ENCODE measurements around the gene HOXA5.

HOXA5 gene

DNA sequence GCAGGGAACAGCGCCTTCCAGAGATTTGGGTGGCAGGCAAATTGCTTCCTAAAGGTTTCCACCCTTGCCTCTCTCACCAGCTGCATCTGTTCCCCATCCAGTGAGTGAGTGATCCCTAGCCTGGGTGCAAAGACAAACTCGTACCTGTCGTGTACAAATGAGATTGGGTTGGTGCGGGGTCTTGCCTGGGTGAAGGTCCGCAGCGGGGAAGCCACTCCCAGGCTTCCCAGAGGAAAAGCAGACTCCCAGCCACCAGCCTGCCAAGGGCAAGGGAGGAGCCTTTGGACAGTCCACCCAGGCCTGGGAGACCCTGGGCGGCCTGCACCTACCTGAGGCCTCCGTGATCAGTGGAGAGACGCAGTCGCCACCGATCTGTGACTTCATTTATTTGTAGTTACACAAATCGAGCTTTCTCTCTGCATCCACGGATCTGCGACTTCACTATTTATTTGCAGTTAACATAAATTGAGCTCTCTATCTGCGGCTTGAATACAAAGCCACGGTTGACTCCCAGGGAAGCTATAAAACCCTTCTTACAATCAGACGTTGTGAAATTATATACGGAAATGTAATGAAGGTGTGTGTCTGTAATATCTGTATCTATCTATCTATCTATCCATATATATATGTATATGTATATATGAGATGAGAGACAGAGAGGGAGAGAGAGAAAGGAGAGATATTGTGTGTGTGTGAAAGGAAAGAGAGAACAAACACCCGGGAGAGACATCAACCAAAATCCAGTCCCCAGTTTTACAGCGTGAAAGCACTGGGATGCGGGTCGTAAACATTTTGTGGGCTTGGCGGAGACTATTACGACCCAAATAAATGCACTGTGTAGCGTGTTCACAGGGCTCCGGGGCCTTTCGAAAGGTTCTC, 16.0 kb upstream of the HOXA5 start:
- no peak for DNase-seq

DNA sequence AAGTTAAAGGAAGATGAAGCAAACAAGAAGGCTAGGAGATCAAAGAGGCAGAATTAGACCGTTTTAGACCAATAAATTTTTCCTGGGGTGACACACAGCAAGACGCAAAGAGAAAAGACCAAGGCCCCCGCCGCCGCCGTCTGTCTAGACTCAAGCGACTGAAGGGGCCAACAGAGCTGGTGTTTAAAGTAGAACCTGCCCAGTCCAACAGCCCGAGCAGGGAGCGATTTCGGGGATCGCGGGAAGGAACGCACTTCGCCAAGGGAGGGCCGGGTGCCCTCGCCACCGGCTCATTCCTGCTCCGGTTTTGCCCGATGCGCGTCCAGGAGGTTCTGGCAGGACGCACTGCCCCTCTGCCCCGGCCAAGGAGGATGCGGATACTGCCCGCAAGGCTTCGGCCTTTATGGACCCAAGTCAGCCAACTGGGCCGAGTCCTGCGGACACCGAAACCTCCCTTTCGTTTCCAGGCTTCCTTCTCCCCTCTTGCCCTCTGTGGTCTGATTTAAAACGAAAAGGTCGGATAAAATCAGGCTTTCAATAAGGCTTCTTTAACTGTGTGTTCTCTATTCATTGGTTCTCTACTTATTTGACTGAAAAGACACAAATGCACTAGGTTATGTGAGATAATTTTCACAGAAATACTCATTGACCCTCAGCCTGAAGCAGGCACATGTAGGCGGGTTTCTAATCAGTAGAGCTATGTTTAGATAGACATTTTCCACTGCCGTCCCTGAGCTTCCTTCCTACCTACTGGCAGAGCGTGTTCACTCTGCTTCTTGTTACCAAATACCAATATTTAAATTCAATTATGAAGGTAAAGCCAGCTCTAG, 15.2 kb upstream of the HOXA5 start:
- DNase-seq, result no peak

DNA sequence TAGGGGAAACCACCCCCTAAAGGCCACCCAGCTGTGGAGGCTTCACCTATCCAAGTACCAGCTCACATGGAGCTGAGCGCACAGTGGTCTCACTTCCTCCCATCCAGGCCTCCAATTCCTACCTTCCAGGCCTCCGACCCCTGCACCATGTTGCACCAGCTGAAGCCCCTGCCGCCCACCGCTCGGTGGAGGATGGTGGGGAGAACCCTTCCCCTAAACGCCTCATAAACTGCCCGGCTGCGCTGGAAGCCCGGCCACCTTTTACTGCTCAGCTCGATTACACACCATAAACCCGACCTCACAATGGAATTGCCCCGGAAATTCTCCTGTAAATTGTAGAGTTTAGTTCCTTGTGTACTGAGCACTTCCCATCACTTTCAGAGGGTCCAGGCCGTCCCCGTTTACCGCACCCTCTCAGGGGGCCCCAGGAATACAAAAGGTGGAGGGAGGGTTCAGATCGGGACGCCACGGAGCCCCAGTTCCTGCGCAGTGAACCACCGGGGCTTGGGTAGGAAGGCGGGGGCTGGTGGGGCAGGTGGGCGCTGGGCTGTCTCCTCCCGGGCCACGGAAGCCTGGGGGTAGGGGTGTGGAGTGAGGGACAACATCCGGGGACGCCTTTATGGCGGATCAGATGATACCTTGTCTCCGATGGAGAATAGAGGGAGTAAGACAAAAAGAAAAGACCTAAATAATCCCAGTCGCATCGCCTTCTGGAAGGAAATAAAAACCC, 14.4 kb upstream of the HOXA5 start:
- no peak for DNase-seq

DNA sequence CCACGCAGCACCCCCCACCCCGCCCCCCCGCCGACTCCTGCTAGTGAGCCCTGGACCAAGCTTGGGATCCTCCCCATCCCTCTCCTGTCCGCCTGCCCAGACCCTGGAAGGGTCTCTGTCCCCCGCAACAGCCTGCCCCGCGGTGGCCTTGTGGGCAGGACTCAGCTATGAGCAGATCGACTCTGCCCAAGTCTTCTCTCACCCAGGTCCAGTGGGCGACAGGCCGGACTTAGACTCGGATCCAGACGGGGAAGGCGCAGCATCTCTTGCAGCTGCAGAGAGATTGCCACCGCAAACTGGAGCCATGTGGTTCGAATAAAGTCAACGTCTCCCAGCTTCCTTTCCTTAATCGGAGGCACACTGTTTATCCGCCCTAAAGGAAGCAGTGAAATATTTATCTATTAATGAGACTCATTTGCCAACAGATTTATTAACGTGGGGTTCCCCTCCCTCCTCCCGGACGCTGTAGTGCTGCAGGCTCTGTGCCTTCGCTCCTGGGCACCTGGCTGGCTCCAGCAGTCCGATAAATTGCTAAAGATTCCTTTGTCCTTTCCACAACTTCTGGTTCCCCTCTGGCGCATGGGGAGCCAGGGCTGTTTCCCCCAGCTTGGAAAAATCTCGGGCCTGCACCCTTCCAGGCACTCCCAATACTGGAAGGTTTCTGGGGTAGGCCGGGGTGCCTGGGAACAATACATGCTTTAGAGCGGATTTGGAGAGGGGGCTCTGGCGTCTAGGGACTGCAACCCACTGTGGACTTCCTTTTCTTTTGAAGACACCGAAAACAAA, 13.6 kb upstream of the HOXA5 start:
- DNase-seq, result no peak

DNA sequence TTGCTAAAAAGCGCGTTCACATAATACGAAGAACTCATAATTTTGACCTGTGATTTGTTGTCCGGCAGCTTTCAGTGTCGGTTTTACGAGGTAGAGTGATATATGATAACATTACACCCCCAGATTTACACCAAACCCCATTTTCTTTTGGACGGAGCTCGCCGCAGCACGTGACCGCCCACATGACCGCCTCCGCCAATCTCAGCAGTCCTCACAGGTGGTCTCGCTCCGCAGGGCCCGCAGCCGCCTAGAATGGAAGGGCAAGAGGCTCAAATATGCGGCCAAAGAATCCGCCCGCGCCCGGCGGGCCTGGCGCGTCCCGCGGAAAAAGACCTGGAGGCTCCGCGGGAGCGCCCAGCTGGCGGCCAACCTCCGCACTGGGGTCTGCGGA, 13.0 kb upstream of the HOXA5 start, which contains the start of gene HOXA7:
Gene HOXA7 (minus strand): TSS at position 168 of the 391 bp plus-strand sequence. CDS start 130 bp downstream, at position 38.
- peak; percentile 82 for DNase-seq

DNA sequence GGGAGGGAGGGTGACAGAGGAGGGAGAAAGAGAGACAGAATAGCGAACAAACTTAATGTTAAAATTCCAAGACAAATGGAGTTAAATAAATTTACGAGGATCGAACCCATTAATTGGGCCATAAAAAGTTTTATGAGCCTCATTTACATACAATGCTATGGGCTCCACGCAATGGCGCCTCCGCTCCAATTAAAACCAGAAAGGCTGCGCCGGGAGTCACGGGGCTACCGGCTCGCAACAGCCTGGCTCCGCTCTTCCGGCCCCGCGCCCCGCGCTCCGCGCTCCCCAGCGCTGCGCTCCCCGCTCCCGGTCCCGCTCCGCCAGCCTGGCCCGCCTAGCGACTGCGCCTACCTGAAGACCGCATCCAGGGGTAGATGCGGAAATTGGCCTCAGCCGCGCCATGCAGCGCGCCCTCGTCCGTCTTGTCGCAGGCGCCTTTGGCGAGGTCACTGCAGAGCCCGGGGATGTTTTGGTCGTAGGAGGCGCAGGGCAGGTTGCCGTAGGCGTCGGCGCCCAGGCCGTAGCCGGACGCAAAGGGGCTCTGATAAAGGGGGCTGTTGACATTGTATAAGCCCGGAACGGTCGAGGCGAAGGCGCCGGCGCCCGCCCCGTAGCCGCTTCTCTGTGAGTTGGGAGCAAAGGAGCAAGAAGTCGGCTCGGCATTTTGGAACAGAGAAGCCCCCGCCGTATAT, 12.5 kb upstream of the HOXA5 start:
- no peak for DNase-seq

DNA sequence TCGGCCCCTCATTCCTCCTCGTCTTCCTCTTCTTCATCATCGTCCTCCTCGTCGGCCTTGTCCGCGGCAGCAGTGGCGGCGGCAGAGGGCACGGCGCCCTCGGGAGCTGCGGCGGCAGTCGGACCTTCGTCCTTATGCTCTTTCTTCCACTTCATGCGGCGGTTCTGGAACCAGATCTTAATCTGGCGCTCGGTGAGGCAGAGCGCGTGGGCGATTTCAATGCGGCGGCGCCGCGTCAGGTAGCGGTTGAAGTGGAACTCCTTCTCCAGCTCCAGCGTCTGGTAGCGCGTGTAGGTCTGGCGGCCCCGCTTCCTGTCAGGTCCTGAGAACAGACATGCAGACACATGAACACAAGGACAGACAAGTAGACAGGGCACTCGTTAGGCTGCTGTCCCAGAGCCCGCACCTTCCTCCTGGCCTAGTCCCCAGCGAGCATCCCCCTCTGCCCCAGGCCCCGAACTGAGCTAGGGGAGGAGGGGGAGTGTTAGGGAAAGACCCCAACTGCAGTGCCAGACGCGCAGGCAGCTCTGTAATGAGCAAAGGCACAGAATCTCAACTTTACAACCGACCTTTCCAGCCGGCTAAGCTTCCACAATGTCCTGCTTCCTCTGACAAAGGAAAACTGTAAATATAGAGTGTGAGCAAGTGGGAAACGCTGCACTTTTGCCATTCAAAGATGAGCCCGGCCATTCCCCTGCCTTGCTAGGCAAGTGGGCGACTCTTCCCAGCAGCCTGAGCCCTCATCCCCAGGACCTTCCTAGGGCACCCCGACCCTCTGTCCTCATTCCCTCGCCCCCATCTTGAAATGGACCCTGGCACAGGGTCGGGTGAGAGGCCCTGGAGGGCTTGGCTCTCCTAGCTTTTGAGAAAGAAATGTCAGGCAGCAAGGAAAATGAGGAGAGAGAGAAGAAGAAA, 11.7 kb upstream of the HOXA5 start:
- no peak for DNase-seq

DNA sequence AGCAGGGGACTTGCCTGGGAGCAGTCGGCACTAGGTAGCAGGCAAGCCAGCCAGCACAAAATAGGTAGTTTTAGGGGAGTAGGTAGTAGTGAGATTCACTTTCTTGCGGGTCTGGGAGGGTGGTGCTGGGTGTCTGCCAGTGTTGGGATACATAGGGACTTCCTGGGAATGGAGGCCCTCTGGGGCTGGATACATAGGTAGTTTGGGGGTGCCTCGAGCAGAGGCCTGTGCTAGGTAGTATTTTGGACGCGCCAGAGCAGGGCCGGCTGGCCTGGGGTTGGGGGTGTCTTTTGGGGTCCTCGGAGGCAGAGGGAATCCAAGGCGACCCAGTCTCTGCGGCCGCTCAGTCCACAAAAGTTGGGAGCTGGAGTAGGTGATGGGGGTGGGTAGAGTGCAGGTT, 10.9 kb upstream of the HOXA5 start:
- no peak for DNase-seq

DNA sequence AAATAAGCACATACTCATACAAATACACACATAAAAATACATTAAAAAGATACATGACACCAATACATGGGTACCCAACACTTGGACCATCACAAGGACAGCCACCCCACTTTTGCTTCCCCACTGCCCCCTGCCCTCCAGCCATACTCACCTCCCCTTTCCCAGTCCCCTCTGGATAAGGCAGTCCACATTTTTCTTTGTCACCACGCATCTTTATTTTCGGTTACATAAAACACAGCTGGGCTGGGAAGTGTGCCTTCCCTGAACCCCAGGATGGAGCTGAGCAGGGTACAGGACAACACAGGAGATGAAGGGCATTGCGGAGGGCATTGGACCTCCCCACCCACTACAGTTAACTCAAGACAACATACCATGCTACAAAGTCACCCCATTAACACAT, 10.0 kb upstream of the HOXA5 start:
- DNase-seq, result no peak

DNA sequence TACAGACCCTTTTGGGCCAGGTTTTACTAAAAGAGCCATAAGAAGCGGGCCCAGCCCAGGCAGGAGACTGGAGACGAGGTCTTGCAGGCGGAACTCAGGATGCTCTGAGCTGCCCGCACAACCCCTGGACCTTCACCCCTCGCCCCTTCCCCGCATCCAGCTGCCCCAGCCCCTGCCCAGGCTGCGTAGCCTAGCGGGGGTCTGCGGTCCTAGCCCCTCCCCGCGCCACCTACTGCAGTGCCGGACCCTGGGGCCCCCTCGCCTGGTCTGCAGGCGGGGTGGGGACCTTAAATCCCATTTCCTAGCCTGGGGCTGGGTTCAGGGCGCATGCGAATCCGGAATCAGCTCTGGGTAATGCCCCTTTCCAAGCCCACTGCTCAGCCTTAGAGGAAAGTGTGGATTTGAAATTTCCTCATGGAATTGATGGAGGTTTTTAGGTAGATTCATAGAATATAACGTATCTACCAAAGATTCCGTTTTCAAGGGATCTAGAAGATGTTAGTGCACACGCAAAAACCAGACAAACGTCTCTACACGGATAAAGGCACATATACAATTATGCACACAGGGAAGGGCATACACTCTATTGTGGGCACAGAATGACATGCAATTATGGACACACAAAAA, 9.4 kb upstream of the HOXA5 start:
- DNase-seq, result no peak

DNA sequence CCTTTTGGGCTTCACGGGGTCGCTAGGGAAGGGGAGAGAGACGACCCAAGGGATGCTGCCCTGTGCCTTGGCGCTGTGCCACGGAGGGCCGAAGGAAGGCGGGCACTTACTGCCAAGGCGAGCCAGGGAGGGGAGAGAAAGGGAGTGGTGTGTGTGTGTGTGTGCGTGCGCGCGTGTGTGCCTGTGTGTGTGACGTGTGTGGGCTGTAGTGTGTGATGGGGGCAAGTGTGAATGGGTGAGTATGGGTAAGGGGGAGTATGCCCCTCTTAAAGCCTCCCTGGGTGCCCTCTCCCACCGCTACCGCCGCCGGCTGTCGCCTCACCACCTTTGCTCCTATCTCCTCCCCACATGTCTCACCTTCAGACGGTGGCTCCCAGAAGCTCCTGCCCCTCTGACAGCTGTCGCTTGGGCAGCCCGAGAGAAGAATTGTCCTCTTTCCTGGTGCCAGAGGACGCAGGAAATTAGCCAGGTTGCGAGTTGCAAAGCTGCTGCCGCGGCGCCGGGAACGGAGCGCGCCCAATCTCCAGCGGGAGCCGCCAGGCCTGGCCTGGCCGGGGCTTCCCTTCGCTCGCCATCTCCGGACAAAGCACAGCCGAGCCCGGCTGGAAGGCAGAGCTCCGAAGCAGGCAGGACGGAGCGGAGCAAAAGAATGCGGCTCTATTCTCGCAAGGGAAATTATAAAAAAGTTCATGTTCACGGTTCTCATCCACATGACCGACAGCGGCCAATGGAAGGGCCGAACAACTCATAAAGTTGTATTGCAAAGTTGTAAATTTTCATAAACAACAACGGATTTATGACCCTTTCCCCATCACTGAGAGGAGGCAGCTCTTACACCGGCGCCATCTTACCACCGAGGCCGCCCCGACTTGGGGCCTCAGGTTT, 8.7 kb upstream of the HOXA5 start, which contains the start of gene HOXA3:
Gene HOXA3 (minus strand): TSS at position 653 of the 885 bp plus-strand sequence. CDS start 41,943 bp downstream, outside the sequence.
- DNase-seq, result peak; percentile 81

DNA sequence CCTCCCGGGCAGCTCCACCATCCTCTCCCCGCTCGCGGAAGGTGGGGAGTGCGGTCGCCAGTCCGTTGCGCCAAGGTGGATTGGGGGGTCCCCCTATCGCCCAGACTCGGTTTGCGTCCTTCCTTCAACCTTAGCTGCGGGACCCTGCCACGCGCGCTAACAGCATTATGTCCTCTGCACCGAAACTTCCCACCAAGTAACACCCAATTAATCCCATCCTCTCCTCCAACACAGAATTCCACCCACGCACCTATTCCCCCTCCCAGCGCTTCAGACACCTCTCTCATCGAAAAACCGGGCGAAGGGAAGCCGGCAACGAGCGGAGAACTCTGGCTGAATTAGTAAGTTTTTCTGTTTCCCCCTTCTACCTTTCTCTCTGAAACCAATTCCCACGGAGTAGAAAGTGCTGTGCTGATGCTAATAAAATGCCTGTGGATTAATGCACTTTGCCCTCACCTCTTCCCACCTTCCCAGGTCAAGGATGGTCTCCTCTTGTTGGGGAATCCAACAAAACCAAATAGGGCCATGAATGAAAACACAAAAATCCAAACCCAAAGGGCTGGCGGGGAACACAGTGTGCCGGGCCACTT, 8.0 kb upstream of the HOXA5 start:
- DNase-seq, result no peak

DNA sequence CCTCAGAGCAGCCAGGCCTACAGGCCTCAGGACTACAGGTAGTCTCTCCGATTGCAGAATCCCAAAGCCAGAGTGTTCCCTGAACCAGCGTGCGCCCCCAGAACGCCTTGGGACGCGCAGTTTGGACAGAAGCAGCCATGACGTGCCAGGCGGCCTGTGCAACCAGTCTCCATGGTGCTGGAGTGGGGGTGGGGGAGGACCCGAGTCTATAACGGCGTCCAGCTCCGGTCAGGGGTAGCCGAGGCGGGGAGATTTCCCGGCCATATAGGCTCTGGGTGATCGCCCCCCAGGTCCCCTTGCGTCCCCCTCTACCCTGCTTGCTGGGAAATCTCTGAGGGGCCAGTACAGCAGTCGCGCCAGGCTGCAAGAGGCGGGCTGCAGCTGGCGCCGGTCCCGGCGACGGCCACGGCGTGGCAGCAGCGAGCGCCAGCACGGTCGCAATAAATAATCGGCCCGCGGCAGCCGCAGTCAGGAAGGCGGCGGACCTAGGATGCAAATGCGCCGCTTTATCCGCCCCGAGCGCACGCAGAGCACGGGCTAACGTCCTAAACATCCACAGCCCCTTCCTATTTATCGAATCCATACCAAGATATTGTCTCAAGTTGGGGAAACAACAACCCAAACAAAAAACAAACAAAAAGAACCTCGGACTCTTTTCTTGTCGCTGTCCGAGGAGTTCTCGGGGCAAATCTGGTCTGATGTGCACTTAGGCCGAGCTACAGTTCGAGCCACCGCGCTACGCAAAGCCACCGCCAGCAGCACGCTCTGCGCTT, 7.3 kb upstream of the HOXA5 start:
- peak; percentile 83 for DNase-seq

DNA sequence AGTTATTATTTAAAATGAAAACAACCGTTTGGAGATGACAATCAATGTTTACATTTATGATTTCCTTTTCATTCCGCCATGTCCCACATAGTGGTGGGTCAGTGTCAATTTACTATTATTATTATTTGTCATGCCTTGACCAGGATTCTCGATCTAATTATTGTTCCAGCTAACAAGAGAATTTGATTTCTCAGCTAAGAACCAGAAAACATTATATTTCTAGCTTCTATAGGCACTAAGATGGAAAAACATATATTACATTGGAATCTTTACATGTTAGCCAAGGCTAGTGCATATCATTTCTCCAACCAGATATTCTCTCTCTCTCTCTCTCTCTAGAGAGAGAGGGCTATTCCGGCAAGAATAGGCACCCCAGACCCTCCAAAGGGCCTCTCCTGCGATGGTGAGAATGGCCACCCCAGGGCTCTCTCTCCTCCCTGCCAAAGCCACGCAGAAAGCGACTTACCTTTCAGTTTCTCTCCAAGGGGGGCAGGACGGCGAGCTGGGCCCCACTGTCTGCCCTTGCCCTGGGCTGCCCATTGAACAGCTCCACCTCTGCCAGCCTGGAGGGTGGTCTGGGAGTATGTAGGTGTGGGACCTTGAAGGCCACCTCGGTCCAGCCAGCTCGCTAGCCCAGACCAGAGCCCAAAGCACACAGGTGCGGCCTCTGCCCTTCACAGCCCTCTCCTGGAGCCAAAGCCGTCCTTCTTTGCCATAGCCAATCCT, 6.5 kb upstream of the HOXA5 start:
- DNase-seq, result no peak

DNA sequence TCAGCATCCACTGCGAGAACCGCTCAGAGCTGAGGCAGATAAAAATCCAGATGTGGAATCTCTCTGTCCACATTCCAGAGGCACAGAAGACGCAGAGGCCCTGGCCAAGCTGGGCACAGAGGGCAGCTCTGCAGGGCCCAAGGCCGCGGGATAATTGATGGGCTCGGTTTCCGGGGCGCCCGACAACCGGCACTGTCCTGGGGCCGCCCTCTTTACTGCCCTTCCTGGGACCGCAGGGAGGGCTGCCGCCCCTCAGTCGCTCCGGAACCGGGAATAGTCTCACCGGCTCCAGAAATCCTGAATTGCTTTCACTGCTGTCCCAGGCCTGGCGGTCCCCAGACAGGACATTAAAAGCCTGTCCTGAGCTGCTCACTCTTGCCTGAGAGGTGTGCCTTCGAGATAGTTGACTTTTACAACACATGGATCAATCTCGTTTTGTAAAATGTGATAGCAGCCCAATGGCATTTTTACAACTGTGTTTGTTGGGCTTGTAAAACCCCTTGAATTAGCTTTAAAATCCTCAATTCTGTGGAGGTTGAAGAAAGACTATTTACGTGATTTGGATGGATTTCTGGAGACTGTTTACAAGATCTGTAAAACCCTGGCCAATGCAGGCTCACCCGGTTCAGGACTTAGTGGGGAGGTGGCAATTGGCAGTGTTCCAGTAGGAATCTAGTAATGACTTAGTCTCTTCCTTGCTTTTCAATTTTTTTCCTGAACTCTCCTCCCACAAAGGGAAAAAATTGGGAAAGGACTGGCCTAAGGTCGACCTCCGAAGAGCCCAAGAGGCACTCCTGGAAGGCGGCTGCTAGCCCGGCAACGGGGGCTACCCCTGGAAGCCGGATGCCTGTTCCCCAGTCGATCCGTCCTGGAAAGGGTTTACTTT, 5.5 kb upstream of the HOXA5 start:
- no peak for DNase-seq
